Activated T-cell treated with anti-CD3 and anti-CD28 coated beads, Interleukin-2, amount 50 U/mL, for 72 hours (primary cell): ENCODE data around the gene RING1. TPM values are rescaled to one million over a fixed set of nuclear protein-coding genes. Genes with fewer than 3 reads are reported as not detected.

Experiments used
- ATAC-seq, 2 donors: fragments of 150-1000 bp; cut with Tn5 transposase; replicated peaks in 1 of 2; 2 replicates each; pipeline ENCODE4 v1.10.0; 2021; ENCODE audit warnings: moderate library complexity in 2 of 2, mild to moderate bottlenecking in 1 of 2
- DNase-seq, 2 donors: peaks; one replicate each; pipeline ENCODE4 v3.0.0; 2021 to 2022; ENCODE audit warnings: mixed read lengths in 1 of 2
- H3K27ac Mint-ChIP-seq: one replicate; pipeline ENCODE4 v1.8.0; 2022; ENCODE audit warnings: mild to moderate bottlenecking, moderate library complexity, mixed read lengths
- H3K27me3 Mint-ChIP-seq: one replicate; pipeline ENCODE4 v1.8.0; 2022; ENCODE audit warnings: low read depth, mixed read lengths
- H3K36me3 Mint-ChIP-seq, 2 donors: one replicate each; pipeline ENCODE4 v1.8.0; 2022; ENCODE audit warnings: mixed read lengths in 2 of 2, mild to moderate bottlenecking in 1 of 2; ENCODE audit not compliant: insufficient read depth in 2 of 2
- H3K4me1 Mint-ChIP-seq: one replicate; pipeline ENCODE4 v1.8.0; 2022; ENCODE audit warnings: low read depth, mixed read lengths
- H3K4me3 Mint-ChIP-seq, 2 donors: one replicate each; pipeline ENCODE4 v1.8.0; 2022; ENCODE audit warnings: mild to moderate bottlenecking in 2 of 2, mixed read lengths in 2 of 2, moderate library complexity in 2 of 2
- H3K9me3 Mint-ChIP-seq, 2 donors: one replicate each; pipeline ENCODE4 v1.8.0; 2022; ENCODE audit warnings: mixed read lengths in 2 of 2
- total RNA-seq, 2 donors: library from RNA; stranded (reverse); gene quantifications; one replicate each; pipeline ENCODE4 v1.2.3, GENCODE V29; 2022

The RING1 gene
- total RNA-seq, 2 donors from 2014 or later: 30.1 to 37.7 TPM

- peak; percentile 37 to 38 for ATAC-seq
- no peak for DNase-seq
- Mint-ChIP-seq H3K4me1 (peaks cover 23% of the 10 kb centered on the region), H3K9me3 (no peaks in the 10 kb centered on the region), H3K4me3 (peak within 1 kb of the TSS; percentile 68 to 75), H3K36me3 (peaks cover 5 to 13% of the 10 kb centered on the region in 2 donors), H3K27ac (no peak within 1 kb of the TSS), H3K27me3 (peaks cover 21% of the 10 kb centered on the region)
Measured at GRCh38 chr6:33192105-33192646, 16.1 kb upstream of the RING1 start, which contains the start of gene COL11A2. Gene COL11A2, minus strand, starts transcription at chr6:33192467. Its CDS starts 227 bp downstream, at chr6:33192240.

GRCh38 chr6:33192671-33193602 lies 15.4 kb upstream of the RING1 start:
- peaks cover 5 to 14% of the 10 kb centered on the region in 2 donors for H3K36me3 Mint-ChIP-seq
- H3K4me1 Mint-ChIP-seq: peaks cover 31% of the 10 kb centered on the region
- peaks cover 21% of the 10 kb centered on the region for H3K27me3 Mint-ChIP-seq
- peak overlapping the region; percentile 68 to 75 for H3K4me3 Mint-ChIP-seq
- DNase-seq (peak in 1 of 2 donors; percentile 30), ATAC-seq (peak; percentile 25 to 30)
- no peak overlapping the region for H3K27ac Mint-ChIP-seq
- no peaks in the 10 kb centered on the region for H3K9me3 Mint-ChIP-seq

- H3K4me3 Mint-ChIP-seq: peak overlapping the region in 1 of 2 donors; percentile 57
Measured at GRCh38 chr6:33193619-33194018, 14.7 kb upstream of the RING1 start.

GRCh38 chr6:33194431-33194979 lies 13.8 kb upstream of the RING1 start:
- Mint-ChIP-seq H3K27ac (no peak overlapping the region), H3K27me3 (peaks cover 21% of the 10 kb centered on the region), H3K9me3 (no peaks in the 10 kb centered on the region), H3K4me1 (peaks cover 47% of the 10 kb centered on the region), H3K36me3 (peaks cover 5 to 17% of the 10 kb centered on the region in 2 donors), H3K4me3 (no peak overlapping the region)
- DNase-seq (no peak), ATAC-seq (no peak)

More at GRCh38 chr6:33193619-33194018, 14.7 kb upstream of the RING1 start:
- peaks cover 38% of the 10 kb centered on the region for H3K4me1 Mint-ChIP-seq
- no peak overlapping the region for H3K27ac Mint-ChIP-seq
- H3K9me3 Mint-ChIP-seq: no peaks in the 10 kb centered on the region
- peaks cover 5 to 17% of the 10 kb centered on the region in 2 donors for H3K36me3 Mint-ChIP-seq
- DNase-seq: no peak
- peaks cover 21% of the 10 kb centered on the region for H3K27me3 Mint-ChIP-seq
- no peak for ATAC-seq

GRCh38 chr6:33195304-33196165 lies 12.8 kb upstream of the RING1 start:
- DNase-seq: no peak
- no peaks in the 10 kb centered on the region for H3K9me3 Mint-ChIP-seq
- no peak overlapping the region for H3K4me3 Mint-ChIP-seq
- ATAC-seq: no peak
- peaks cover 50% of the 10 kb centered on the region for H3K4me1 Mint-ChIP-seq
- H3K36me3 Mint-ChIP-seq: peaks cover 5 to 17% of the 10 kb centered on the region in 2 donors
- peaks cover 16% of the 10 kb centered on the region for H3K27me3 Mint-ChIP-seq
- H3K27ac Mint-ChIP-seq: no peak overlapping the region

- DNase-seq (peak; percentile 36 to 44), ATAC-seq (peak; percentile 44 to 48)
- H3K27me3 Mint-ChIP-seq: no peaks in the 10 kb centered on the region
- H3K4me3 Mint-ChIP-seq: peak overlapping the region; percentile 98 to 100
- H3K4me1 Mint-ChIP-seq: peaks cover 64% of the 10 kb centered on the region
- no peak overlapping the region for H3K27ac Mint-ChIP-seq
- no peaks in the 10 kb centered on the region for H3K9me3 Mint-ChIP-seq
- peaks cover 18 to 29% of the 10 kb centered on the region in 2 donors for H3K36me3 Mint-ChIP-seq
Measured at GRCh38 chr6:33197431-33198048, 10.8 kb upstream of the RING1 start.

- peak overlapping the region; percentile 98 to 100 for H3K4me3 Mint-ChIP-seq
- DNase-seq: no peak
Measured at GRCh38 chr6:33198159-33198852, 10.0 kb upstream of the RING1 start.

GRCh38 chr6:33198853-33199436 lies 9.4 kb upstream of the RING1 start:
- ATAC-seq: no peak
- Mint-ChIP-seq H3K9me3 (no peaks in the 10 kb centered on the region), H3K4me1 (peaks cover 67% of the 10 kb centered on the region), H3K4me3 (peak overlapping the region; percentile 98 to 100), H3K27ac (peak overlapping the region; percentile 83), H3K27me3 (no peaks in the 10 kb centered on the region), H3K36me3 (peaks cover 26 to 41% of the 10 kb centered on the region in 2 donors)
- no peak for DNase-seq

More at GRCh38 chr6:33198159-33198852, 10.0 kb upstream of the RING1 start:
- peaks cover 66% of the 10 kb centered on the region for H3K4me1 Mint-ChIP-seq
- peak overlapping the region; percentile 83 for H3K27ac Mint-ChIP-seq
- H3K27me3 Mint-ChIP-seq: no peaks in the 10 kb centered on the region
- H3K9me3 Mint-ChIP-seq: no peaks in the 10 kb centered on the region
- peaks cover 25 to 37% of the 10 kb centered on the region in 2 donors for H3K36me3 Mint-ChIP-seq
- ATAC-seq: no peak

- Mint-ChIP-seq H3K27ac (peak overlapping the region; percentile 69), H3K4me3 (peak overlapping the region; percentile 98 to 100), H3K36me3 (peaks cover 26 to 39% of the 10 kb centered on the region in 2 donors), H3K9me3 (no peaks in the 10 kb centered on the region), H3K27me3 (no peaks in the 10 kb centered on the region), H3K4me1 (peaks cover 69% of the 10 kb centered on the region)
- DNase-seq (peak; percentile 85), ATAC-seq (peak; percentile 51 to 57)
Measured at GRCh38 chr6:33199687-33200218, 8.5 kb upstream of the RING1 start.

GRCh38 chr6:33200219-33201146 lies 7.8 kb upstream of the RING1 start, which contains the start of the genes RXRB and SLC39A7:
Gene RXRB, minus strand, starts transcription at chr6:33200665. Its CDS starts 189 bp downstream, at chr6:33200476.
Gene SLC39A7, plus strand, starts transcription at chr6:33200867. Its CDS starts 379 bp downstream, at chr6:33201246.
- H3K9me3 Mint-ChIP-seq: no peaks in the 10 kb centered on the region
- H3K27ac Mint-ChIP-seq: peak within 1 kb of the TSS; percentile 100
- peak within 1 kb of the TSS; percentile 98 to 100 for H3K4me3 Mint-ChIP-seq
- H3K4me1 Mint-ChIP-seq: peaks cover 76% of the 10 kb centered on the region
- no peaks in the 10 kb centered on the region for H3K27me3 Mint-ChIP-seq
- peak; percentile 50 to 51 for ATAC-seq
- peak; percentile 97 to 98 for DNase-seq
- peaks cover 26 to 34% of the 10 kb centered on the region in 2 donors for H3K36me3 Mint-ChIP-seq
